Tibial artery (tissue), 4 donors: ENCODE data around the gene RADIL.

Source experiments
- DNase-seq, 2 donors: peaks; one replicate each; pipeline ENCODE4 v3.0.0-alpha.2; 2019
- H3K27ac ChIP-seq, 2 donors: fragments of 200-600 bp; sonication (generic) in 1 of 2; 1 replicate in 1 of 2; 2 replicates in 1 of 2; pipeline ENCODE4 v1.5.1; 2018 to 2019; ENCODE audit warnings: mild to moderate bottlenecking in 1 of 2
- H3K27me3 ChIP-seq, 2 donors: fragments of 200-600 bp; sonication (generic) in 1 of 2; one replicate each; pipeline versions ENCODE4 v1.5.1 to v1.6.0; 2016 to 2019
- H3K36me3 ChIP-seq, 3 donors: fragments of 200-600 bp; sonication (generic) in 2 of 3; one replicate each; pipeline ENCODE4 v1.5.1; 2016 to 2019; ENCODE audit warnings: mild to moderate bottlenecking in 2 of 3
- H3K4me1 ChIP-seq, 4 donors: fragments of 200-600 bp; sonication (generic) in 2 of 4; 1 replicate in 3 of 4; 2 replicates in 1 of 4; pipeline ENCODE4 v1.5.1; 2016 to 2019
- H3K4me3 ChIP-seq, 2 donors: fragments of 200-600 bp; sonication (generic) in 1 of 2; 1 replicate in 1 of 2; 2 replicates in 1 of 2; pipeline ENCODE4 v1.5.1; 2018 to 2019; ENCODE audit warnings: mild to moderate bottlenecking in 2 of 2
- H3K9me3 ChIP-seq, 3 donors: fragments of 200-600 bp; sonication (generic) in 1 of 3; one replicate each; pipeline ENCODE4 v1.5.1; 2016 to 2019
- CTCF ChIP-seq, 2 experiments: fragments of 200-600 bp in 1 of 2; fragments of 450-650 bp in 1 of 2; IDR thresholded peaks; one replicate each; pipeline ENCODE4 v1.5.1; 2017 to 2019; ENCODE audit warnings: antibody characterized with exemption in 2 of 2, mild to moderate bottlenecking in 1 of 2, moderate library complexity in 1 of 2
- intact Hi-C: fragments of 100-400 bp; cut with DNase I; formaldehyde crosslinking; loops from one replicate; pipeline ENCODE4 v1.15.0; 2023; ENCODE audit warnings: low total_unique reads

RADIL gene

GRCh38 chr7:4886671-4887070 is 3.2 kb upstream of the RADIL start:
- no peak overlapping the region for H3K27ac ChIP-seq
- H3K4me1 ChIP-seq: peaks cover 0 to 22% (median 13%) of the 10 kb centered on the region in 4 donors
- intact Hi-C loops: no loop called here
- no peaks in the 10 kb centered on the region for H3K36me3 ChIP-seq
- peaks cover 0 to 2% of the 10 kb centered on the region in 2 donors for H3K27me3 ChIP-seq
- no peak for TF ChIP-seq CTCF (IDR thresholded peaks at IDR 0.05)
- no peaks in the 10 kb centered on the region for H3K9me3 ChIP-seq
- no peak overlapping the region for H3K4me3 ChIP-seq
- no peak for DNase-seq

GRCh38 chr7:4885317-4885807 is 1.8 kb upstream of the RADIL start:
- Histone ChIP-seq H3K4me1 (peaks cover 0 to 22% (median 14%) of the 10 kb centered on the region in 4 donors), H3K9me3 (no peaks in the 10 kb centered on the region), H3K36me3 (no peaks in the 10 kb centered on the region), H3K27me3 (peaks cover 0 to 2% of the 10 kb centered on the region in 2 donors), H3K27ac (no peak overlapping the region), H3K4me3 (no peak overlapping the region)
- intact Hi-C loops: no loop called here
- DNase-seq: no peak
- TF ChIP-seq CTCF (IDR thresholded peaks at IDR 0.05): no peak

GRCh38 chr7:4884164-4884563 is 648 bp upstream of the RADIL start:
- no peak overlapping the region for H3K4me3 ChIP-seq
- H3K4me1 ChIP-seq: peaks cover 0 to 26% (median 14%) of the 10 kb centered on the region in 4 donors
- no peak overlapping the region for H3K27ac ChIP-seq
- no peaks in the 10 kb centered on the region for H3K27me3 ChIP-seq
- TF ChIP-seq CTCF (IDR thresholded peaks at IDR 0.05): no peak
- intact Hi-C loops: loop anchor here (5.0 kb wide), 2 partner anchors 52 to 87 kb away; no protein-coding TSS in a partner anchor
- no peaks in the 10 kb centered on the region for H3K36me3 ChIP-seq
- H3K9me3 ChIP-seq: no peaks in the 10 kb centered on the region
- DNase-seq: no peak

- H3K27me3 ChIP-seq: no peaks in the 10 kb centered on the region
- no peaks in the 10 kb centered on the region for H3K36me3 ChIP-seq
- DNase-seq: no peak
- H3K4me1 ChIP-seq: peaks cover 0 to 26% (median 14%) of the 10 kb centered on the region in 4 donors
- TF ChIP-seq CTCF (IDR thresholded peaks at IDR 0.05): no peak
- no peaks in the 10 kb centered on the region for H3K9me3 ChIP-seq
- intact Hi-C loops: loop anchor here (5.0 kb wide), 2 partner anchors 51 to 86 kb away; no protein-coding TSS in a partner anchor
- peak overlapping the region; percentile 61 to 88 for H3K4me3 ChIP-seq
- H3K27ac ChIP-seq: peak overlapping the region; percentile 70 to 75
Measured at GRCh38 chr7:4883033-4883371, 514 bp downstream of the RADIL start.

GRCh38 chr7:4882169-4883032 is 1.1 kb downstream of the RADIL start:
- Histone ChIP-seq H3K36me3 (peaks cover 0 to 6% (median 4%) of the 10 kb centered on the region in 3 donors), H3K4me1 (peaks cover 0 to 26% (median 14%) of the 10 kb centered on the region in 4 donors), H3K9me3 (no peaks in the 10 kb centered on the region), H3K4me3 (peak overlapping the region; percentile 61 to 88), H3K27ac (peak overlapping the region; percentile 70 to 75), H3K27me3 (no peaks in the 10 kb centered on the region)
- intact Hi-C loops: loop anchor here (5.0 kb wide), 2 partner anchors 50 to 85 kb away; no protein-coding TSS in a partner anchor
- peak; percentile 84 to 86 for DNase-seq
- TF ChIP-seq CTCF (IDR thresholded peaks at IDR 0.05): peak in 1 of 2 experiments; percentile 19
